ENCODE measurements around the gene RIMBP2. TPM values are rescaled to one million over a fixed set of nuclear protein-coding genes. Genes with fewer than 3 reads are reported as not detected.

RIMBP2 gene
- polyA plus RNA-seq, 1 of the 3 experiments (the other 2 are of a cell fraction) = 0.90 TPM

DNA sequence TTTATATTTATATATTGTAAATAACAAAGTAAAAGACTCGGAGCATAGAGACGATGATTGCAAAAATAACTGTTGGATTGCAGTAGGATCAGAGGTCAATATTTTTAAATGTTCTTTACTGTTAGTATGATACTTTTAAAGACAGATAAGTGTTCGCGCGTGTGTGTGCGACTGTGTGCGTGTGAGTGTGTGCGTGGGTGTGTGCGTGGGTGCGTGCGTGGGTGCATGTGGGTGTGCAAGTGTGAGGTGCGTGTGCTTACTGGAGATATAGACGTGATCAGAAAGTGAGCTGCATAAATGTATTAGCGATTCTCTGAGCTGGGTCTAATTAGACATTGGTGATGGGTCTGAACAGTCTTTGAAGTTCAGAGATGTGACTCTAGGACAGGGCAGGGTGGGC, 142.9 kb downstream of the RIMBP2 start (continued):
- TF ChIP-seq, protein P1, sequence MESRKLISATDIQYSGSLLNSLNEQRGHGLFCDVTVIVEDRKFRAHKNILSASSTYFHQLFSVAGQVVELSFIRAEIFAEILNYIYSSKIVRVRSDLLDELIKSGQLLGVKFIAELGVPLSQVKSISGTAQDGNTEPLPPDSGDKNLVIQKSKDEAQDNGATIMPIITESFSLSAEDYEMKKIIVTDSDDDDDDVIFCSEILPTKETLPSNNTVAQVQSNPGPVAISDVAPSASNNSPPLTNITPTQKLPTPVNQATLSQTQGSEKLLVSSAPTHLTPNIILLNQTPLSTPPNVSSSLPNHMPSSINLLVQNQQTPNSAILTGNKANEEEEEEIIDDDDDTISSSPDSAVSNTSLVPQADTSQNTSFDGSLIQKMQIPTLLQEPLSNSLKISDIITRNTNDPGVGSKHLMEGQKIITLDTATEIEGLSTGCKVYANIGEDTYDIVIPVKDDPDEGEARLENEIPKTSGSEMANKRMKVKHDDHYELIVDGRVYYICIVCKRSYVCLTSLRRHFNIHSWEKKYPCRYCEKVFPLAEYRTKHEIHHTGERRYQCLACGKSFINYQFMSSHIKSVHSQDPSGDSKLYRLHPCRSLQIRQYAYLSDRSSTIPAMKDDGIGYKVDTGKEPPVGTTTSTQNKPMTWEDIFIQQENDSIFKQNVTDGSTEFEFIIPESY (IDR thresholded peaks at IDR 0.05; ENCODE audit: borderline replicate concordance, low read depth) = no peak
- no peak for TF ChIP-seq CHD2 (IDR thresholded peaks at IDR 0.05; ENCODE audit: low read length, partially characterized antibody)
- TF ChIP-seq, protein P2, sequence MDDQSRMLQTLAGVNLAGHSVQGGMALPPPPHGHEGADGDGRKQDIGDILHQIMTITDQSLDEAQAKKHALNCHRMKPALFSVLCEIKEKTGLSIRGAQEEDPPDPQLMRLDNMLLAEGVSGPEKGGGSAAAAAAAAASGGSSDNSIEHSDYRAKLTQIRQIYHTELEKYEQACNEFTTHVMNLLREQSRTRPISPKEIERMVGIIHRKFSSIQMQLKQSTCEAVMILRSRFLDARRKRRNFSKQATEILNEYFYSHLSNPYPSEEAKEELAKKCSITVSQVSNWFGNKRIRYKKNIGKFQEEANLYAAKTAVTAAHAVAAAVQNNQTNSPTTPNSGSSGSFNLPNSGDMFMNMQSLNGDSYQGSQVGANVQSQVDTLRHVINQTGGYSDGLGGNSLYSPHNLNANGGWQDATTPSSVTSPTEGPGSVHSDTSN (IDR thresholded peaks at IDR 0.05) = no peak
- no peak for TF ChIP-seq TEAD4 (IDR thresholded peaks at IDR 0.05; ENCODE audit: borderline replicate concordance, insufficient read depth)
- no peak for TF ChIP-seq RAD21 (IDR thresholded peaks at IDR 0.05; ENCODE audit: low read length)
- no peak for TF ChIP-seq SIN3A (IDR thresholded peaks at IDR 0.05; ENCODE audit: borderline replicate concordance, low read depth, low read length)
- no peak for TF ChIP-seq NFIC (IDR thresholded peaks at IDR 0.05; ENCODE audit: borderline replicate concordance)
- no peak for TF ChIP-seq FOXJ3 (CRISPR knock-in tag; IDR thresholded peaks at IDR 0.05)
- TF ChIP-seq TCF12 (IDR thresholded peaks at IDR 0.05) = no peak
- TF ChIP-seq, protein P3, sequence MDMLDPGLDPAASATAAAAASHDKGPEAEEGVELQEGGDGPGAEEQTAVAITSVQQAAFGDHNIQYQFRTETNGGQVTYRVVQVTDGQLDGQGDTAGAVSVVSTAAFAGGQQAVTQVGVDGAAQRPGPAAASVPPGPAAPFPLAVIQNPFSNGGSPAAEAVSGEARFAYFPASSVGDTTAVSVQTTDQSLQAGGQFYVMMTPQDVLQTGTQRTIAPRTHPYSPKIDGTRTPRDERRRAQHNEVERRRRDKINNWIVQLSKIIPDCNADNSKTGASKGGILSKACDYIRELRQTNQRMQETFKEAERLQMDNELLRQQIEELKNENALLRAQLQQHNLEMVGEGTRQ (IDR thresholded peaks at IDR 0.05; ENCODE audit: borderline replicate concordance, low read depth, low read length) = no peak
- no peak for TF ChIP-seq EP300 (IDR thresholded peaks at IDR 0.05; ENCODE audit: borderline replicate concordance in 1 of 2, low read depth in 1 of 2, low read length in 1 of 2)

DNA sequence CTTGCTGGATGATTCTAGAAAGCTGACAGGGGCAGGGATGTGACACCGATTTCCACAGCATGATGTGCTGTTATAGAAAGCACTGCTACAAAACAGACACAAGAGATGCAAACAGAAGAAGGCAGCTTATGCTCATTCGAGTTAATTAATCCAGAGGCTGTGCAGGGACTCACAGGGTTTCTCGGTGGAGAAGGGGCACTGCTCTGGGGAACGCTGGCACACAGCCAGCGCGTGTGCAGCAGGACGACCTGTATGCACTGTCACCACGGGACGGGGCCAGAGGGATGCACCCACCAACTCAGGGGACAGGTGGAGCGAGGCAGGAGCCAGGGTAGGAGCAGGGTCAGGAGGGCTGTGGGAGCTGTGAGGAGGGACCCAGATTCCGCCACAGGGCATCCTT, 143.5 kb downstream of the RIMBP2 start:
- Histone ChIP-seq H3K9me3 (no peaks in the 10 kb centered on the region), H3K4me1 (ENCODE audit: control insufficient read depth in 1 of 2, insufficient read depth in 2 of 2, low read depth in 1 of 2, low read length in 1 of 2) (peaks cover 0 to 78% of the 10 kb centered on the region in 2 experiments; a peak in 2 of 4 replicates), H3K27ac (ENCODE audit: low read depth in 2 of 2, low read length in 1 of 2) (peak overlapping the region in 1 of 2 experiments; percentile 94; a peak in 2 of 4 replicates), H4K20me1 (ENCODE audit: insufficient read depth) (no peaks in the 10 kb centered on the region), H3K27me3 (ENCODE audit: insufficient read depth) (no peaks in the 10 kb centered on the region), H3K79me2 (ENCODE audit: insufficient read depth) (no peaks in the 10 kb centered on the region), H3K9ac (no peak overlapping the region), H3F3A (replicated peaks; ENCODE audit: insufficient read depth) (no peaks in the 10 kb centered on the region), H3K36me3 (replicated peaks in 1 of 2; ENCODE audit: control insufficient read depth in 1 of 2, insufficient read depth in 2 of 2, low read length in 1 of 2) (no peaks in the 10 kb centered on the region), H3K9me2 (no peaks in the 10 kb centered on the region), H2AFZ (ENCODE audit: low read depth) (no peak overlapping the region), H3K4me2 (no peak overlapping the region), H3K4me3 (ENCODE audit: low read depth in 2 of 2, low read length in 1 of 2) (no peak overlapping the region)
- peak; percentile 88 for DNase-seq
- ChIA-PET POLR2A (interaction anchor here (0.7 to 2.8 kb wide), 4 partner anchors 16 to 144 kb away, joined by 3 to 12 read pairs (median 7); no protein-coding TSS in a partner anchor), CTCF (interaction anchor here (0.7 to 2.1 kb wide), 9 partner anchors 8 to 175 kb away, joined by 3 to 8 read pairs (median 4); no protein-coding TSS in a partner anchor)
- WGBS (ENCODE audit: low lambda C conversion rate) = 7% methylated on average over 7 of the region's 11 CpGs
- TF ChIP-seq SIN3A (IDR thresholded peaks at IDR 0.05; ENCODE audit: borderline replicate concordance, low read depth, low read length) = no peak
- TF ChIP-seq, protein P4, sequence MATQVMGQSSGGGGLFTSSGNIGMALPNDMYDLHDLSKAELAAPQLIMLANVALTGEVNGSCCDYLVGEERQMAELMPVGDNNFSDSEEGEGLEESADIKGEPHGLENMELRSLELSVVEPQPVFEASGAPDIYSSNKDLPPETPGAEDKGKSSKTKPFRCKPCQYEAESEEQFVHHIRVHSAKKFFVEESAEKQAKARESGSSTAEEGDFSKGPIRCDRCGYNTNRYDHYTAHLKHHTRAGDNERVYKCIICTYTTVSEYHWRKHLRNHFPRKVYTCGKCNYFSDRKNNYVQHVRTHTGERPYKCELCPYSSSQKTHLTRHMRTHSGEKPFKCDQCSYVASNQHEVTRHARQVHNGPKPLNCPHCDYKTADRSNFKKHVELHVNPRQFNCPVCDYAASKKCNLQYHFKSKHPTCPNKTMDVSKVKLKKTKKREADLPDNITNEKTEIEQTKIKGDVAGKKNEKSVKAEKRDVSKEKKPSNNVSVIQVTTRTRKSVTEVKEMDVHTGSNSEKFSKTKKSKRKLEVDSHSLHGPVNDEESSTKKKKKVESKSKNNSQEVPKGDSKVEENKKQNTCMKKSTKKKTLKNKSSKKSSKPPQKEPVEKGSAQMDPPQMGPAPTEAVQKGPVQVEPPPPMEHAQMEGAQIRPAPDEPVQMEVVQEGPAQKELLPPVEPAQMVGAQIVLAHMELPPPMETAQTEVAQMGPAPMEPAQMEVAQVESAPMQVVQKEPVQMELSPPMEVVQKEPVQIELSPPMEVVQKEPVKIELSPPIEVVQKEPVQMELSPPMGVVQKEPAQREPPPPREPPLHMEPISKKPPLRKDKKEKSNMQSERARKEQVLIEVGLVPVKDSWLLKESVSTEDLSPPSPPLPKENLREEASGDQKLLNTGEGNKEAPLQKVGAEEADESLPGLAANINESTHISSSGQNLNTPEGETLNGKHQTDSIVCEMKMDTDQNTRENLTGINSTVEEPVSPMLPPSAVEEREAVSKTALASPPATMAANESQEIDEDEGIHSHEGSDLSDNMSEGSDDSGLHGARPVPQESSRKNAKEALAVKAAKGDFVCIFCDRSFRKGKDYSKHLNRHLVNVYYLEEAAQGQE (IDR thresholded peaks at IDR 0.05; ENCODE audit: low read depth, low read length) = no peak
- TF ChIP-seq JUND (IDR thresholded peaks at IDR 0.05) = no peak
- no peak for TF ChIP-seq FOSL2 (IDR thresholded peaks at IDR 0.05; ENCODE audit: borderline replicate concordance, low read depth)
- TF ChIP-seq, protein P5, sequence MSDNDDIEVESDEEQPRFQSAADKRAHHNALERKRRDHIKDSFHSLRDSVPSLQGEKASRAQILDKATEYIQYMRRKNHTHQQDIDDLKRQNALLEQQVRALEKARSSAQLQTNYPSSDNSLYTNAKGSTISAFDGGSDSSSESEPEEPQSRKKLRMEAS (IDR thresholded peaks at IDR 0.05; ENCODE audit: low read depth) = no peak
- 0 out of 2 replicates have a peak, but pooled peaks have one; percentile 16 for TF ChIP-seq RFX5 (IDR thresholded peaks at IDR 0.05; ENCODE audit: low read length)
- TF ChIP-seq POLR2AphosphoS5 (IDR thresholded peaks at IDR 0.05; ENCODE audit: low read depth, low read length) = no peak
- peak; percentile 69; the same call in 1 of the 2 replicates for TF ChIP-seq RCOR1 (IDR thresholded peaks at IDR 0.05; ENCODE audit: low read length)
- no peak for TF ChIP-seq GABPA (IDR thresholded peaks at IDR 0.05; ENCODE audit: low read depth)
- TF ChIP-seq NRF1 (IDR thresholded peaks at IDR 0.05; ENCODE audit: low read depth, low read length) = no peak
- no peak for TF ChIP-seq FOXM1 (IDR thresholded peaks at IDR 0.05; ENCODE audit: low read depth)
- TF ChIP-seq, protein P6, sequence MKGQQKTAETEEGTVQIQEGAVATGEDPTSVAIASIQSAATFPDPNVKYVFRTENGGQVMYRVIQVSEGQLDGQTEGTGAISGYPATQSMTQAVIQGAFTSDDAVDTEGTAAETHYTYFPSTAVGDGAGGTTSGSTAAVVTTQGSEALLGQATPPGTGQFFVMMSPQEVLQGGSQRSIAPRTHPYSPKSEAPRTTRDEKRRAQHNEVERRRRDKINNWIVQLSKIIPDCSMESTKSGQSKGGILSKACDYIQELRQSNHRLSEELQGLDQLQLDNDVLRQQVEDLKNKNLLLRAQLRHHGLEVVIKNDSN (IDR thresholded peaks at IDR 0.05; ENCODE audit: borderline replicate concordance, low read depth) = no peak
- TF ChIP-seq EP300 (IDR thresholded peaks at IDR 0.05; ENCODE audit: borderline replicate concordance in 1 of 2, low read depth in 1 of 2, low read length in 1 of 2) = peak in 1 of 2 experiments; percentile 85; a peak in 2 of 4 replicates
- no peak for TF ChIP-seq ELF1 (IDR thresholded peaks at IDR 0.05)
- TF ChIP-seq SMC3 (IDR thresholded peaks at IDR 0.05; ENCODE audit: low read depth, low read length) = peak; percentile 20; the same call in 1 of the 2 replicates
- no peak for TF ChIP-seq MEF2A (IDR thresholded peaks at IDR 0.05; ENCODE audit: borderline replicate concordance, low read depth)
- TF ChIP-seq RAD21 (IDR thresholded peaks at IDR 0.05; ENCODE audit: low read length) = peak; percentile 42

Data from SK-N-SH (cell line).